SU-DHL-6 (cell line): ENCODE data around the gene CHRNE.

ENCODE experiments used
- H2AFZ ChIP-seq: fragments of 200-600 bp; sonication (generic); 2 replicates; pipeline ENCODE4 v1.6.1; 2014; ENCODE audit warnings: low read depth, mild to moderate bottlenecking, moderate library complexity, mixed read lengths, antibody characterized with exemption, low read length; ENCODE audit not compliant: severe bottlenecking
- H3F3A ChIP-seq: fragments of 200-600 bp; shearing (Covaris generic); 2 replicates; pipeline ENCODE4 v1.6.0; 2016; ENCODE audit warnings: antibody characterized with exemption, mild to moderate bottlenecking; ENCODE audit not compliant: insufficient read depth
- H3K27ac ChIP-seq: fragments of 200-600 bp; sonication (generic); 2 replicates; pipeline ENCODE4 v1.5.1; 2016; ENCODE audit warnings: low read depth, mild to moderate bottlenecking, low read length, moderate library complexity, mixed read lengths
- H3K27me3 ChIP-seq: fragments of 200-600 bp; sonication (generic), shearing (Covaris generic); 2 replicates; pipeline ENCODE4 v1.6.0; 2014; ENCODE audit warnings: mild to moderate bottlenecking, low read length
- H3K36me3 ChIP-seq: fragments of 200-600 bp; sonication (generic); 2 replicates; pipeline ENCODE4 v1.6.1; 2014; ENCODE audit warnings: mild to moderate bottlenecking, low read length, mixed read lengths
- H3K4me2 ChIP-seq: fragments of 300-600, 200-600 bp; shearing (Covaris generic), sonication (generic); 2 replicates; pipeline ENCODE4 v1.6.0; 2014; ENCODE audit warnings: low read length, low read depth, mild to moderate bottlenecking; ENCODE audit not compliant: poor library complexity, severe bottlenecking
- H3K4me3 ChIP-seq: fragments of 200-600 bp; sonication (generic); 2 replicates; pipeline ENCODE4 v1.5.1; 2014; ENCODE audit warnings: antibody characterized with exemption, low read length, mild to moderate bottlenecking, mixed read lengths; ENCODE audit not compliant: insufficient read depth, poor library complexity, severe bottlenecking
- H3K79me2 ChIP-seq: fragments of 200-600 bp; sonication (generic); 2 replicates; pipeline ENCODE4 v1.6.1; 2014; ENCODE audit warnings: mild to moderate bottlenecking, low read length, moderate library complexity; ENCODE audit not compliant: insufficient read depth
- H3K9ac ChIP-seq: fragments of 200-600 bp; sonication (generic); 2 replicates; pipeline ENCODE4 v1.7.0; 2014; ENCODE audit warnings: mild to moderate bottlenecking, low read length
- H3K9me2 ChIP-seq: fragments of 200-600 bp; sonication (generic); replicated peaks from 2 replicates; pipeline ENCODE4 v1.6.1; 2014; ENCODE audit warnings: low read length; ENCODE audit not compliant: insufficient read depth
- H3K9me3 ChIP-seq: fragments of 200-600 bp; sonication (generic); 2 replicates; pipeline ENCODE4 v1.6.1; 2014; ENCODE audit warnings: low read length, mixed read lengths; ENCODE audit not compliant: insufficient read depth
- H4K20me1 ChIP-seq: fragments of 200-600 bp; sonication (generic); 2 replicates; pipeline ENCODE4 v1.6.1; 2014; ENCODE audit warnings: low read depth, mild to moderate bottlenecking, antibody characterized with exemption, low read length, moderate library complexity, mixed read lengths
- CTCF ChIP-seq: fragments of 200-600 bp; sonication (generic); IDR thresholded peaks from one replicate; pipeline ENCODE4 v1.5.1; 2017; ENCODE audit warnings: antibody characterized with exemption, mild to moderate bottlenecking, low read length, moderate library complexity; ENCODE audit not compliant: insufficient read depth, poor library complexity, severe bottlenecking
- EZH2phosphoT487 ChIP-seq: fragments of 200-600 bp; sonication (generic), shearing (Covaris generic); conservative IDR thresholded peaks from 2 replicates; pipeline ENCODE4 v1.6.1; 2018; ENCODE audit warnings: mild to moderate bottlenecking, antibody characterized with exemption, low read length, moderate library complexity, mixed read lengths

Gene CHRNE

GRCh38 chr17:4941319-4941610, 38.4 kb upstream of the CHRNE start:
- Histone ChIP-seq H3K36me3 (peaks cover 3% of the 10 kb centered on the region; the same call in 1 of the 2 replicates), H3K27ac (peak overlapping the region; percentile 88)
- TF ChIP-seq CTCF, result no peak
- TF ChIP-seq EZH2phosphoT487, result no peak

GRCh38 chr17:4940555-4941318, 37.8 kb upstream of the CHRNE start:
- H3K36me3 ChIP-seq, result no peaks in the 10 kb centered on the region; the same call in 1 of the 2 replicates

More at GRCh38 chr17:4941319-4941610, 38.4 kb upstream of the CHRNE start:
- peak overlapping the region; percentile 93 for H3K9ac ChIP-seq
- peaks cover 59% of the 10 kb centered on the region for H3K79me2 ChIP-seq
- H4K20me1 ChIP-seq, result peaks cover 1% of the 10 kb centered on the region; the same call in 1 of the 2 replicates
- H3K4me3 ChIP-seq, result peak overlapping the region; percentile 78
- H3K27me3 ChIP-seq, result no peaks in the 10 kb centered on the region
- no peaks in the 10 kb centered on the region for H3K9me3 ChIP-seq
- peak overlapping the region; percentile 97 for H3K4me2 ChIP-seq
- H2AFZ ChIP-seq, result no peak overlapping the region
- H3F3A ChIP-seq, result peaks cover 49% of the 10 kb centered on the region
- H3K9me2 ChIP-seq, result no peaks in the 10 kb centered on the region

GRCh38 chr17:4939796-4940554, 37.1 kb upstream of the CHRNE start, which contains the start of the genes RNF167 and SLC25A11:
TSS of gene RNF167 (plus strand) at chr17:4940268. CDS start at chr17:4940910, 642 bp downstream.
TSS of gene SLC25A11 (minus strand) at chr17:4940046. CDS start at chr17:4939910, 136 bp downstream.
- peak within 1 kb of the TSS; percentile 88 for H3K27ac ChIP-seq
- no peaks in the 10 kb centered on the region for H3K9me3 ChIP-seq
- peak within 1 kb of the TSS; percentile 50 for H2AFZ ChIP-seq
- peak within 1 kb of the TSS; percentile 93 for H3K9ac ChIP-seq
- no peaks in the 10 kb centered on the region for H3K27me3 ChIP-seq
- peak within 1 kb of the TSS; percentile 97 for H3K4me2 ChIP-seq
- no peak for TF ChIP-seq EZH2phosphoT487
- TF ChIP-seq CTCF, result no peak
- H4K20me1 ChIP-seq, result no peaks in the 10 kb centered on the region
- no peaks in the 10 kb centered on the region for H3K36me3 ChIP-seq
- peak within 1 kb of the TSS; percentile 83 for H3K4me3 ChIP-seq
- no peaks in the 10 kb centered on the region for H3K9me2 ChIP-seq
- peaks cover 48% of the 10 kb centered on the region for H3K79me2 ChIP-seq
- H3F3A ChIP-seq, result peaks cover 36% of the 10 kb centered on the region

More at GRCh38 chr17:4940555-4941318, 37.8 kb upstream of the CHRNE start:
- H3K9me3 ChIP-seq, result no peaks in the 10 kb centered on the region
- no peak overlapping the region for H2AFZ ChIP-seq
- H3K79me2 ChIP-seq, result peaks cover 54% of the 10 kb centered on the region
- H3K4me2 ChIP-seq, result peak overlapping the region; percentile 97
- H4K20me1 ChIP-seq, result no peaks in the 10 kb centered on the region
- H3K9me2 ChIP-seq, result no peaks in the 10 kb centered on the region
- H3F3A ChIP-seq, result peaks cover 43% of the 10 kb centered on the region
- no peaks in the 10 kb centered on the region for H3K27me3 ChIP-seq
- peak overlapping the region; percentile 78 for H3K4me3 ChIP-seq
- H3K9ac ChIP-seq, result peak overlapping the region; percentile 93
- TF ChIP-seq EZH2phosphoT487, result no peak
- TF ChIP-seq CTCF, result no peak
- peak overlapping the region; percentile 88 for H3K27ac ChIP-seq
